NCI-H1092 treated with DMSO at 0.1 percent for 48 hours (cell line): Measurements from ENCODE around the gene TMEM121B.
A peak's percentile ranks its signal among the peaks of the same experiment; 100 is the strongest.

Experiments
- DNase-seq: peaks from one replicate; lab custom pipeline; 2025; lab: John Stamatoyannopoulos, UW

TMEM121B gene

GRCh38 chr22:17087498-17088131, 33.5 kb downstream of the TMEM121B start:
- DNase-seq = no peak

- no peak for DNase-seq
Observed at GRCh38 chr22:17086788-17087497, 34.2 kb downstream of the TMEM121B start.

GRCh38 chr22:17086296-17086695, 34.9 kb downstream of the TMEM121B start:
- no peak for DNase-seq

DNA sequence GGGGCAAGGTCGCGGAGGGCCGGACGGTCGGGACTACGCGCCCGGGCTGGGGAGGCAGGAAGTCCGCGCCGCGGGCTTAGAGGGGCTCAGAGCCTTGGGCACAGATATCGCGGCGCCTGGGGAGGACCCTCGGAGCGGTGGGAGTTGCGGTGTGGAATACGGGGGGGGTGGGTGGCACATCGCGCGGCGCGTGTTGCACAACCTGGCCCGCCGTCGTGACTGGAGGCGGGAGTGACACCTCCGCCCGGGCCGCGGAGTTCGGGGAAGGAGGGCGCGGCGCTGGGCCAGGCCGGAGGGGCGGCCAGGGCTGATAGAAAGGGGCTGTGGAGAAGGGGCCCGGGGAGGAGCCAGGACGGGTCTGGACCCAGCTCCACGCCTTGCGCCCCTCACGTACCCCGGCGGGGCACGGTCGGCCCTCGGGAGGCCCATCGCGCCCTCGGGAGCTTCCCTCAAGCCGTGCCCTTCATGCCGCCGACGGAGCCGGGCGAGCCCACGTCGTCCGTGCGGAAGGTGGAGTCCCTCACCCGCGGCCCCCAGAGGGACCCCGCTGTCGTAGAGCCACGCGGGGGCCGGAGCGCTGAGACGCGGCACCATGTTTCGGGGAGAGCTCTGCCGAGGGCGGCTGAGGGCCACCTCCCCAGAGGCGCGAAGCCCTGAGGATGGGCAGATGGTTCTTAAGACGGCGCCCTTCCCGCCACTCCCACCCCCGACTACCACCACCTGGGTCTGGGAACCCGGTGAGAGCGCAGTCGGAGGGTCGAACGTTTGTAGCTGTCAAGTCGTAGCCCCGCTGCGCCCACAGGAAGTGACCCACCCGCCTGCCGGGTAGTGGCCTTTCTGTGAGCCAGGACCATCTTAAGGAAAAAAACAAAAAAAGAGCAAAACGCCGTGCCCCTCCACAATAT, 35.6 kb downstream of the TMEM121B start:
- DNase-seq = no peak

- peak; percentile 66 for DNase-seq
Observed at GRCh38 chr22:17084554-17085276, 36.4 kb downstream of the TMEM121B start, which contains the start of gene IL17RA. Gene IL17RA, plus strand, starts transcription at chr22:17085000. Its CDS starts 92 bp downstream, at chr22:17085092.

GRCh38 chr22:17083811-17084441, 37.2 kb downstream of the TMEM121B start:
- no peak for DNase-seq

GRCh38 chr22:17083255-17083654, 37.9 kb downstream of the TMEM121B start:
- no peak for DNase-seq

DNA sequence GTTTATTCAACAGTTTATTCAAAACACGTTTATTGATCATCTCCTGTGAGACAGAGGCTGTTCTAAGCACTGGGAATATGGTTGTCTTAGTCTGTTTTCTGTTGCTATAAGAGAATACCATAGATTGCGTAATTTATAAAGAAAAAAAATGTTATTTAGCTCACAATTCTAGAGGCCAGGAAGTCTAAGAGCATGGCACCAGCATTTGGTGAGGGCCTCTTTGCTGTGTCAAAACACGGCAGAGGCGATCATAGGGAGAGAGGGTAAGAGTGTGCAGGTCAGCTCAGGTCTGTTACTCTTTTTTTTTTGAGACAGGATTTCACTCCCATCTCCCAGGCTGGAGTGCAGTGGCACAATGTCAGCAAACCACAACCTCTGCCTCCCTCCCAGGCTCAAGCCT, 41.6 kb downstream of the TMEM121B start:
- DNase-seq = no peak

DNA sequence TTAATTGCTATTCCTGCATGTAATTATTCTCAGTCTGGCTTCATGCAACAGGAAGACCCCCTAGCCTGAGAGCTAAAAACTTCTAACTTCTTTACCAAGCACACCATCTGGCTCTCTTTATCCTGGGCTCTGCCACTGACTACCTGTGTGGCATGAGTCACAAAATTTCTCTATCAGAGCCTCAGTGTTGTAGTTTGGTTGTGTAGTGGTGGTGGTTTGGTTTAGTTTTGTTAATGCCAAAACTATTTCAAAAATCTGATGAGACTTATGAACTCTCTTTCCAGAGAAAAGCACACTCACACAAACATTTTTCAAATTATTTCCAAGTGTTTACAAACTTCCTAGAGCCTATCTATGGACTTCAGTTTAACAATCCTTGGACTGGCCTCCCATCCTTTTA, 43.9 kb downstream of the TMEM121B start:
- DNase-seq = no peak

DNA sequence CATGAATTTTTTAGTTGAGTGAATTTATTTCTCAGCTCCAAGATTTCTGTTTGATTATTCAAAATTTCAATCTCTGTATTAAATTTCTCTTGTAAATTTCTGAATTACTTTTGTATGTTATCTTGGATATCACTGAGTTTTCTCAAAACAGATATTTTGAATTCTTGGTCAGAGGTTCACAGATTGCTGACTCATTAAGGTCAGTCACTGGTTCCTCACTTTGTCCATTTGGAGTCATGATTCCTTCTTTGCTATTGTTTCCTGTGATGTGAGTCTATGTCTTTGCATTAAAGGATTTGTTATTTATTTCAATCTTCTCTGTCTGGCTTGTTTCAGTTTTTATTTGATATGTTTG, 46.5 kb downstream of the TMEM121B start:
- no peak for DNase-seq

GRCh38 chr22:17072877-17073276, 48.3 kb downstream of the TMEM121B start:
- no peak for DNase-seq
